ENCODE results near the gene AXIN1. TPM values are rescaled to one million over a fixed set of nuclear protein-coding genes. Genes with fewer than 3 reads are reported as not detected.

The AXIN1 gene
- total RNA-seq, 1 donor from 2014 or later = 16.4 TPM

DNA sequence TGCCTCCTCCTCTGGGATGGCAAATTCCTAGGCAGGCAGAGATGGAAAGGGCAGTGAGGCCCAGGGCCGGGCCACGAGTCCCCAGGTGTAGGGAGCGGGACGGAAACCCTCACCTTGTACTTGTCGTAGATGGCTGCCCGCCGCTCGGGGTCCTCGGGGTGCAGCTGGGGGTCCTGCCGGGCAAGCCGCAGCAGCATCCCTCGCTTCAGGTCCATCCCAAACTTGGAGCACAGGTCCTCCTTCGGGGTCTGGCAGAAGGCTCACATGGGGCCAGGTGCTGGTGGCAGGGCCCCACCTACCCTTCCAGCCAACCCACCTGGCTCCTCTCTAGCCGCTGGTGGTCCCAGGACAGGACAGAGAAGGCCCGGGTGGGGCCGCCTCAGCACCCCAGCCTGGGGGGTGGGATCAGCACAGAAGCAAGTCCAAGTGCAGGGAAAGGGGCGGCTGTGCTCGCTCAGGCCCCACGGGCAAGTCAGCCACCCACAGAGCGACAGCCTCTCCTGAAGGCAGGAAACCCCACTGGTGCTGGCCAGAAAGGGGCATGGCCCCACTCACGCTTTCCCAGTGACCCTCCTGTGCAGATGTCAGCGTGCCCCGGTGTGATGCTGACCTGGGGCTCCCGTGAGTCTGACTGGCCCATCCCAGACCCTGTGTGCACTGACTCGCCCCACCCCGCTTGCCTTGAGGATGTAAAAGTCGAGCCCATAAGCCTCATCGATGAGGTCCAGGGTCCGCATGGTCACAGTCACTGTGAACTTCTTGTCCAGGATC is 16.1 kb upstream of the AXIN1 start:
- H3K27ac Mint-ChIP-seq (ENCODE audit: unreplicated experiment) = no peak overlapping the region
- H3K4me3 Mint-ChIP-seq (ENCODE audit: unreplicated experiment) = no peak overlapping the region
- peaks cover 10% of the 10 kb centered on the region for H3K9me3 Mint-ChIP-seq (ENCODE audit: unreplicated experiment)
- H3K36me3 Mint-ChIP-seq (ENCODE audit: unreplicated experiment) = no peaks in the 10 kb centered on the region
- peaks cover 8% of the 10 kb centered on the region for H3K27me3 Mint-ChIP-seq (ENCODE audit: unreplicated experiment)
- DNase-seq = no peak
- peaks cover 2% of the 10 kb centered on the region for H3K4me1 Mint-ChIP-seq (ENCODE audit: low read depth, unreplicated experiment)
- TF ChIP-seq, protein P1, sequence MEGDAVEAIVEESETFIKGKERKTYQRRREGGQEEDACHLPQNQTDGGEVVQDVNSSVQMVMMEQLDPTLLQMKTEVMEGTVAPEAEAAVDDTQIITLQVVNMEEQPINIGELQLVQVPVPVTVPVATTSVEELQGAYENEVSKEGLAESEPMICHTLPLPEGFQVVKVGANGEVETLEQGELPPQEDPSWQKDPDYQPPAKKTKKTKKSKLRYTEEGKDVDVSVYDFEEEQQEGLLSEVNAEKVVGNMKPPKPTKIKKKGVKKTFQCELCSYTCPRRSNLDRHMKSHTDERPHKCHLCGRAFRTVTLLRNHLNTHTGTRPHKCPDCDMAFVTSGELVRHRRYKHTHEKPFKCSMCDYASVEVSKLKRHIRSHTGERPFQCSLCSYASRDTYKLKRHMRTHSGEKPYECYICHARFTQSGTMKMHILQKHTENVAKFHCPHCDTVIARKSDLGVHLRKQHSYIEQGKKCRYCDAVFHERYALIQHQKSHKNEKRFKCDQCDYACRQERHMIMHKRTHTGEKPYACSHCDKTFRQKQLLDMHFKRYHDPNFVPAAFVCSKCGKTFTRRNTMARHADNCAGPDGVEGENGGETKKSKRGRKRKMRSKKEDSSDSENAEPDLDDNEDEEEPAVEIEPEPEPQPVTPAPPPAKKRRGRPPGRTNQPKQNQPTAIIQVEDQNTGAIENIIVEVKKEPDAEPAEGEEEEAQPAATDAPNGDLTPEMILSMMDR (IDR thresholded peaks at IDR 0.05; ENCODE audit: partially characterized antibody, unreplicated experiment) = no peak

DNA sequence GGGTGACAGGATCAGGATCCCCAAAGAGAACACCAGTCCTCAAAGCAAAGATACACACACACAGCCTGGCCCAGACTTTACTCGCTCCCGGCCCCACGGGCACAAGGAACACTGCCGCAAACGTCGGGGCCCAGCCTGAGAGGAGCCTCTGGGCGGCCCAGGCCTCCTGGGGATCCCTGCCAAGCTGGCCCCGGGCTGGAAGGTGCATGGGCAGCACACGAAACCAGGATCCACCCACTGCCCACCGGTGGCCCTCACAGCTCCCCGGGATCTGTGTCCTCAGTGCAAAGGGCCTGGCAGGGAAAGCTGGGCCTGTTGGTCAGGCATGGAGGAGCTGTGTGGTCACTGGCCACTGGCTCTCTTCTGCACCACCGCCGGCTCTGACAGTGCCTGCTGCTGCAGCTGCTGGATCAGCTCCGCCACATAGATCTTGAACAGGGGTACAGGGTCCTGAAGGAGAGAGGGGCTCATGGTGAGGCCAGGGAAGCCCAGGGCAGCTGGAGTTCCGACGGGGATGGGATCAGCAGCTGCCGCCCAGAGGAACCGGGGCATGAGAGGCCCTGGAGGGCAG is 14.9 kb upstream of the AXIN1 start:
- Mint-ChIP-seq H3K9me3 (ENCODE audit: unreplicated experiment) (peaks cover 8% of the 10 kb centered on the region), H3K4me3 (ENCODE audit: unreplicated experiment) (no peak overlapping the region)
- TF ChIP-seq, protein P1 (IDR thresholded peaks at IDR 0.05; ENCODE audit: partially characterized antibody, unreplicated experiment) = no peak

DNA sequence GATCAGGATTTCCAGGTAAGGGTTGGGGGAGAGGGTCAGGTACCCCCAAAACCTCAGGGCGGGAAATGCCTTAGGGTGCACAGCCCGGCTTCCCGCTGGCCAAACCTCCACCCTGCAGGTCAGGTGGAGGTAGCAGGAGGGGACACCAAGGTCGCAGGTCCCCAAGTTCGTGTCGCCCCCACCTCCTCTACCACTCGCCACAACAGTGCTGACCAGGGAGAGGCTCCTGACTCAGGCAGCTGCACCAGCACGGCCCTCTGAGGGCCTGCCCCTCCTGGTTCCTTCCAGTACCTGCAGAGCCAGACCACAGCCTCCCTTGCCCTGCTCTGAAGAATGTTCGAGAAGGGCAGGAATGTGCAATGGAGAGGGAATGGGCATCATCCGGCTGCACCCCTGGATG is 14.0 kb upstream of the AXIN1 start:
- no peak for DNase-seq
- H3K27me3 Mint-ChIP-seq (ENCODE audit: unreplicated experiment) = peaks cover 5% of the 10 kb centered on the region

More for the DNA sequence above, 14.9 kb upstream of the AXIN1 start:
- no peak for DNase-seq
- peaks cover 5% of the 10 kb centered on the region for H3K27me3 Mint-ChIP-seq (ENCODE audit: unreplicated experiment)
- peaks cover 2% of the 10 kb centered on the region for H3K4me1 Mint-ChIP-seq (ENCODE audit: low read depth, unreplicated experiment)
- no peak overlapping the region for H3K27ac Mint-ChIP-seq (ENCODE audit: unreplicated experiment)
- no peaks in the 10 kb centered on the region for H3K36me3 Mint-ChIP-seq (ENCODE audit: unreplicated experiment)

DNA sequence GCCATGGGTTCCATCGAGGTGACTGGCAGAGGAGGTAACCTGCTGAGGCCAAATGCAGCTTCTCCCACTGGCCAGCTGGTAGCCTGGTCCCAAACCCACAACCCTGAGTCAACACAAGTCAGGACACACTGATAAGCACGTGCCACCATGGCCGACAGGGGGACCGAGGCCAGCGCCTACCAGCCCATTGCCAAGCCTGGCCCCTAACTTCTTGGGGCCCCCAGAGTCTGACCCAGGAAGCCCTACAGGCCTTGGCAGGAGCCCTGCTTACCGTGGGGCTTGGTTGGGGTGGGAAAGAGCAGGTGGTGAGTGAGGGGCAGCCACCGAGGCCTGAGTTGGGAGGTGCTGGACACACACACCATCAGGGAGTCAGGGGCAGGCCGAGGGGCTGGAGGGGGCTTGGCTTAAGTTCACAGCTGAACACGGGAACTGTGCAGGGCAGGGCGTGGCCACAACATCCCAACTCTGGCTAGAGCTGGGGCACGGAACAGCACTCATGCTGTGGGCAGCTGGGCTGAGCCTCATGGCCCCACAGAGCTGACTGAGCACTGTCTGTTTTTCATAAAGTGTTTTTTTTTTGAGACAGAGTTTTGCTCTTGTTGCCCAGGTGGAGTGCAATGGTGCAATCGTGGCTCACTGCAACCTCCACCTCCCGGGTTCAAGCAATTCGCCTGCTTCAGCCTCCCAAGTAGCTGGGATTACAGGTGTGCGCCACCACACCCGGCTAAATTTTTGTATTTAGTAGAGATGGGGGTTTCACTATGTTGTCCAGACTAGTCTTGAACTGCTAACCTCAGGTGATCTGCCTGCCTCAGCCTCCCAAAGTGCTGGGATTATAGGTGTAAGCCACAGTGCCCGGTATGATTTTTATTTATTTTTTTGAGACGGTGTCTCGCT is 12.3 kb upstream of the AXIN1 start:
- Mint-ChIP-seq H3K27me3 (ENCODE audit: unreplicated experiment) (no peaks in the 10 kb centered on the region), H3K36me3 (ENCODE audit: unreplicated experiment) (no peaks in the 10 kb centered on the region), H3K27ac (ENCODE audit: unreplicated experiment) (no peak overlapping the region), H3K4me1 (ENCODE audit: low read depth, unreplicated experiment) (no peaks in the 10 kb centered on the region), H3K9me3 (ENCODE audit: unreplicated experiment) (peaks cover 5% of the 10 kb centered on the region), H3K4me3 (ENCODE audit: unreplicated experiment) (no peak overlapping the region)
- TF ChIP-seq, protein P1 (IDR thresholded peaks at IDR 0.05; ENCODE audit: partially characterized antibody, unreplicated experiment) = no peak
- no peak for DNase-seq

More for the DNA sequence above, 14.0 kb upstream of the AXIN1 start:
- Mint-ChIP-seq H3K4me1 (ENCODE audit: low read depth, unreplicated experiment) (peaks cover 2% of the 10 kb centered on the region), H3K36me3 (ENCODE audit: unreplicated experiment) (no peaks in the 10 kb centered on the region), H3K9me3 (ENCODE audit: unreplicated experiment) (peaks cover 8% of the 10 kb centered on the region), H3K27ac (ENCODE audit: unreplicated experiment) (no peak overlapping the region), H3K4me3 (ENCODE audit: unreplicated experiment) (no peak overlapping the region)
- TF ChIP-seq, protein P1 (IDR thresholded peaks at IDR 0.05; ENCODE audit: partially characterized antibody, unreplicated experiment) = no peak
